Mucosa of descending colon (tissue), 3 donors: ENCODE results near the gene KLHL1. TPM values are rescaled to one million over a fixed set of nuclear protein-coding genes. Genes with fewer than 3 reads are reported as not detected.

Source experiments
- ATAC-seq: fragments of 200-7000 bp; cut with Tn5 transposase; one replicate; pipeline ENCODE4 v1.9.1; 2020; ENCODE audit warnings: mild to moderate bottlenecking, moderate library complexity
- DNase-seq, 3 donors: peaks; one replicate each; pipeline ENCODE4 v3.0.0-alpha.2; 2020
- H3K36me3 ChIP-seq: fragments of 200-600 bp; one replicate; pipeline ENCODE4 v1.8.0; 2021; ENCODE audit warnings: low read depth, mild to moderate bottlenecking
- H3K4me1 ChIP-seq: fragments of 200-600 bp; one replicate; pipeline ENCODE4 v1.8.0; 2021; ENCODE audit warnings: low read depth, mild to moderate bottlenecking
- H3K4me3 ChIP-seq: fragments of 200-600 bp; one replicate; pipeline ENCODE4 v1.8.0; 2021; ENCODE audit warnings: mild to moderate bottlenecking
- H3K9me3 ChIP-seq: fragments of 200-600 bp; one replicate; pipeline ENCODE4 v1.8.0; 2021; ENCODE audit warnings: mild to moderate bottlenecking
- intact Hi-C, 2 donors: fragments of 100-400 bp; cut with DNase I in 1 of 2; cut with micrococcal nuclease in 1 of 2; formaldehyde crosslinking; loops; one replicate each; pipeline versions ENCODE4 v1.11.0 to v1.11.1; 2022; cut with DNase I, micrococcal nuclease
- total RNA-seq, 3 donors: library from RNA; stranded (reverse); fragmentation: NEBNext Ultra II Directional in 2 of 3; extraction: Animal tissue kit (Norgen Biotek cat#: 25700) in 2 of 3; gene quantifications; one replicate each; pipeline versions ENCODE4 v1.2.1 to v1.2.4, GENCODE V29; 2021 to 2023
- TF ChIP-seq, protein P1 (sequence below): fragments of 200-600 bp; IDR thresholded peaks from one replicate; pipeline ENCODE4 v1.8.0; 2022; ENCODE audit warnings: antibody characterized with exemption, mild to moderate bottlenecking
- donor health status: DM: no; HTN: no; CAD: no; lungs with moderate emphysema.
- donor health status: DM: no; HTN: no; CAD: no.
- donor health status: DM: no; HTN: yes; CAD: no.

The KLHL1 gene
- total RNA-seq, 3 donors from 2014 or later: 0.25 TPM; not detected in 2

GRCh38 chr13:69776937-69777336 is 331.3 kb downstream of the KLHL1 start:
- DNase-seq: no peak
- TF ChIP-seq, protein P1, sequence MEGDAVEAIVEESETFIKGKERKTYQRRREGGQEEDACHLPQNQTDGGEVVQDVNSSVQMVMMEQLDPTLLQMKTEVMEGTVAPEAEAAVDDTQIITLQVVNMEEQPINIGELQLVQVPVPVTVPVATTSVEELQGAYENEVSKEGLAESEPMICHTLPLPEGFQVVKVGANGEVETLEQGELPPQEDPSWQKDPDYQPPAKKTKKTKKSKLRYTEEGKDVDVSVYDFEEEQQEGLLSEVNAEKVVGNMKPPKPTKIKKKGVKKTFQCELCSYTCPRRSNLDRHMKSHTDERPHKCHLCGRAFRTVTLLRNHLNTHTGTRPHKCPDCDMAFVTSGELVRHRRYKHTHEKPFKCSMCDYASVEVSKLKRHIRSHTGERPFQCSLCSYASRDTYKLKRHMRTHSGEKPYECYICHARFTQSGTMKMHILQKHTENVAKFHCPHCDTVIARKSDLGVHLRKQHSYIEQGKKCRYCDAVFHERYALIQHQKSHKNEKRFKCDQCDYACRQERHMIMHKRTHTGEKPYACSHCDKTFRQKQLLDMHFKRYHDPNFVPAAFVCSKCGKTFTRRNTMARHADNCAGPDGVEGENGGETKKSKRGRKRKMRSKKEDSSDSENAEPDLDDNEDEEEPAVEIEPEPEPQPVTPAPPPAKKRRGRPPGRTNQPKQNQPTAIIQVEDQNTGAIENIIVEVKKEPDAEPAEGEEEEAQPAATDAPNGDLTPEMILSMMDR: no peak

GRCh38 chr13:69769608-69770007 is 338.6 kb downstream of the KLHL1 start:
- Histone ChIP-seq H3K9me3 (peaks cover 9% of the 10 kb centered on the region), H3K4me1 (no peaks in the 10 kb centered on the region), H3K4me3 (no peak overlapping the region), H3K36me3 (no peaks in the 10 kb centered on the region)
- TF ChIP-seq, protein P1: no peak
- ATAC-seq (no peak), DNase-seq (no peak)
- intact Hi-C loops: no loop called here

More at GRCh38 chr13:69776937-69777336, 331.3 kb downstream of the KLHL1 start:
- H3K4me1 ChIP-seq: no peaks in the 10 kb centered on the region
- intact Hi-C loops: no loop called here
- ATAC-seq: no peak
- H3K9me3 ChIP-seq: no peaks in the 10 kb centered on the region
- no peak overlapping the region for H3K4me3 ChIP-seq
- no peaks in the 10 kb centered on the region for H3K36me3 ChIP-seq

DNA sequence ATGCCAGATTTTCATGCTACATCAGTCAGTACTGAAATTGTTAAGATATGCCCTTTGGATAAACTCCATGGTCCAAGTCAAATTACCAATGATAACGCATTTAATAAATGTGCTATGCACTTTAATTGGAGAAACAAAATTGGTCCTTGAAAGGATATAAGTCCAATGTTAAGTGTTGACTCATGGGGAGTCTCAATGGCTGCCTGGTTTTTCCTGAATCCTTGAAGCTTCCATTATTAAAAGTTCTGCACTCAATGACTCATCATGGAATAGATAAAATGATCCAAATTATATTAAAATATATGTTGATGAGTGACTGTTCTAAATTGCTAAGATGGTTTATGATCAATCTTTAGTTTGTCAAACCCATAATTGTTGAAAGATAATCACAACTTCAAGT is 346.7 kb downstream of the KLHL1 start:
- intact Hi-C loops: no loop called here
- no peak for ATAC-seq
- no peaks in the 10 kb centered on the region for H3K4me1 ChIP-seq
- no peaks in the 10 kb centered on the region for H3K36me3 ChIP-seq
- DNase-seq: no peak
- H3K9me3 ChIP-seq: no peaks in the 10 kb centered on the region
- no peak overlapping the region for H3K4me3 ChIP-seq
- TF ChIP-seq, protein P1: no peak

- H3K36me3 ChIP-seq: no peaks in the 10 kb centered on the region
- TF ChIP-seq, protein P1: no peak
- no peak overlapping the region for H3K4me3 ChIP-seq
- no peaks in the 10 kb centered on the region for H3K9me3 ChIP-seq
- no peaks in the 10 kb centered on the region for H3K4me1 ChIP-seq
- intact Hi-C loops: no loop called here
- DNase-seq: no peak
- ATAC-seq: no peak
Measured at GRCh38 chr13:69755101-69755500, 353.2 kb downstream of the KLHL1 start.

DNA sequence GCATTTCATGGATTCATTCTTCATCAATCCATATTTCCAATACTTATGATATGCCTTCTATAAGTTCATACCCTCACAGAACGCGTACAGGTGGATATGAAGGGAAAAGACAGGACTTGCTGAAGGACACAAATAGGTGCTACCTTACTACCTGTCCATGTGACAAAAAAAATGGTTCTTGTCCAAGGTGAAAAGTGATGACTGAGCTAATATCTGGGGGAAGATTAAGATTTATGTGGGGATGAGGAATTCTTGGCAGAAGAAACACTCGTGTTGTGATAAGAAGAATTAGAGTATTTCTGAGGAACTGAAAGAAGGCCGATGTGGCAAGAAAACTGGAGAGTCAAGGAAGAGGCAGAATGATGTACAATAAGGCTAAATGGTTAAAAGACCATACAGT is 357.0 kb downstream of the KLHL1 start:
- no peaks in the 10 kb centered on the region for H3K9me3 ChIP-seq
- TF ChIP-seq, protein P1: no peak
- H3K36me3 ChIP-seq: no peaks in the 10 kb centered on the region
- intact Hi-C loops: no loop called here
- H3K4me3 ChIP-seq: no peak overlapping the region
- no peaks in the 10 kb centered on the region for H3K4me1 ChIP-seq
- DNase-seq (no peak), ATAC-seq (no peak)
